ENCODE measurements around the gene CBARP. TPM values are rescaled to one million over a fixed set of nuclear protein-coding genes. Genes with fewer than 3 reads are reported as not detected.

The CBARP gene
- total and polyA plus RNA-seq, 9 of the 15 experiments (the other 6 are each of a cell fraction or from before 2014, with no cell fraction given): 0.03 to 8.9 (median 1.2) TPM; not detected in 1

DNA sequence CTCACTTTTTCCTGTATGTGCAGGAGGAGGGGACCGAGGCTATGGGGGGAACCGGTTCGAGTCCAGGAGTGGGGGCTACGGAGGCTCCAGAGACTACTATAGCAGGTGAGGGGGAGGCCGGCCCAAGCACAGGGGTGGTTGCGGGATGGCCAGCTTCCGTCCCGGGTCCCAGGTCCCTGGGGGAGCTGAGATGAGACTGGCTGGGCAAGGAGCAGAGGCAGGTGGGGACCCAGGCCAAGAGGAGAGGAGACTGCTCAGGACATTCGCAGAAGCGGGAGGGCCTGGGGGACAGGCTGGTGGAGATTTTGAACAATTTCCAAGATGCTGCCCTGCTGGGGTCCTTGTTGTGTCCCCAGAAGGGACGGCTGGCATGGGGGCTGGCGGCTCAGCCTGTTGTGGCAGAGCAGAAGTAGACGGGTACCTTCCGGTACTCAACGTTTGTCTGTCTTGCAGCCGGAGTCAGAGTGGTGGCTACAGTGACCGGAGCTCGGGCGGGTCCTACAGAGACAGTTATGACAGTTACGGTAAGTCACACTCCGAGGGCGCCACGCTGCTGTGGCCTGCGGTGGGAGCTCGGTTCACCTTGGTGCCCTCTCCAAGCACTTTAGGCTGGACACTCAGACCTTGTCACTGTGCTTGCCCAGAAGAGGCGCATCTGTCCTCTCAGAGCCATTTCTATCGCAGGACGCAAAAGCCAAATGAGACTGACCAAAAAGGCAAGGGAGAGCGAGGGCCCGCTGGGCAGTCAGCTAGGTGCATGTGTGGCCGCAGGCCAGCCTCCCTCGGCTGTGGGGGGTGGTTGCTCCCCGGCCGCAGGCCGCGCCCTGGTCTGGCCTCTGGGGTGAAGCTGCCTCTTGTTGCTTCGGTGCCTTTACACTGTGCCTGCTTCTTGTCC is 34.0 kb upstream of the CBARP start (continued):
- TF ChIP-seq, protein P1, sequence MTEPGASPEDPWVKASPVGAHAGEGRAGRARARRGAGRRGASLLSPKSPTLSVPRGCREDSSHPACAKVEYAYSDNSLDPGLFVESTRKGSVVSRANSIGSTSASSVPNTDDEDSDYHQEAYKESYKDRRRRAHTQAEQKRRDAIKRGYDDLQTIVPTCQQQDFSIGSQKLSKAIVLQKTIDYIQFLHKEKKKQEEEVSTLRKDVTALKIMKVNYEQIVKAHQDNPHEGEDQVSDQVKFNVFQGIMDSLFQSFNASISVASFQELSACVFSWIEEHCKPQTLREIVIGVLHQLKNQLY (CRISPR knock-in tag; conservative IDR thresholded peaks at IDR 0.05): no peak
- peak; percentile 16; the same call in 1 of the 2 replicates for TF ChIP-seq MTA3 (IDR thresholded peaks at IDR 0.05; ENCODE audit: borderline replicate concordance)
- TF ChIP-seq NR4A1 (CRISPR knock-in tag; IDR thresholded peaks at IDR 0.05): no peak
- peak; percentile 52 for TF ChIP-seq NR4A1 (tag; IDR thresholded peaks at IDR 0.05)
- TF ChIP-seq, protein P2, sequence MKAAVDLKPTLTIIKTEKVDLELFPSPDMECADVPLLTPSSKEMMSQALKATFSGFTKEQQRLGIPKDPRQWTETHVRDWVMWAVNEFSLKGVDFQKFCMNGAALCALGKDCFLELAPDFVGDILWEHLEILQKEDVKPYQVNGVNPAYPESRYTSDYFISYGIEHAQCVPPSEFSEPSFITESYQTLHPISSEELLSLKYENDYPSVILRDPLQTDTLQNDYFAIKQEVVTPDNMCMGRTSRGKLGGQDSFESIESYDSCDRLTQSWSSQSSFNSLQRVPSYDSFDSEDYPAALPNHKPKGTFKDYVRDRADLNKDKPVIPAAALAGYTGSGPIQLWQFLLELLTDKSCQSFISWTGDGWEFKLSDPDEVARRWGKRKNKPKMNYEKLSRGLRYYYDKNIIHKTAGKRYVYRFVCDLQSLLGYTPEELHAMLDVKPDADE (conservative IDR thresholded peaks at IDR 0.05; ENCODE audit: control insufficient read depth, low read depth, low read length): peak; percentile 26; the same call in 1 of the 2 replicates
- TF ChIP-seq CREB1 (IDR thresholded peaks at IDR 0.05): no peak
- no peak for TF ChIP-seq CREB1 (CRISPR knock-in tag; IDR thresholded peaks at IDR 0.05)
- TF ChIP-seq XRCC4 (IDR thresholded peaks at IDR 0.05; ENCODE audit: extremely low read depth, insufficient read depth, insufficient read length): no peak
- TF ChIP-seq CBFB (CRISPR knock-in tag; IDR thresholded peaks at IDR 0.05): no peak
- TF ChIP-seq, protein P3, sequence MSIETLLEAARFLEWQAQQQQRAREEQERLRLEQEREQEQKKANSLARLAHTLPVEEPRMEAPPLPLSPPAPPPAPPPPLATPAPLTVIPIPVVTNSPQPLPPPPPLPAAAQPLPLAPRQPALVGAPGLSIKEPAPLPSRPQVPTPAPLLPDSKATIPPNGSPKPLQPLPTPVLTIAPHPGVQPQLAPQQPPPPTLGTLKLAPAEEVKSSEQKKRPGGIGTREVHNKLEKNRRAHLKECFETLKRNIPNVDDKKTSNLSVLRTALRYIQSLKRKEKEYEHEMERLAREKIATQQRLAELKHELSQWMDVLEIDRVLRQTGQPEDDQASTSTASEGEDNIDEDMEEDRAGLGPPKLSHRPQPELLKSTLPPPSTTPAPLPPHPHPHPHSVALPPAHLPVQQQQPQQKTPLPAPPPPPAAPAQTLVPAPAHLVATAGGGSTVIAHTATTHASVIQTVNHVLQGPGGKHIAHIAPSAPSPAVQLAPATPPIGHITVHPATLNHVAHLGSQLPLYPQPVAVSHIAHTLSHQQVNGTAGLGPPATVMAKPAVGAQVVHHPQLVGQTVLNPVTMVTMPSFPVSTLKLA (conservative IDR thresholded peaks at IDR 0.05): peak; percentile 51 to 56; a peak in 3 of 4 replicates
- TF ChIP-seq TEAD1 (CRISPR knock-in tag; IDR thresholded peaks at IDR 0.05): no peak
- no peak for TF ChIP-seq HDAC1 (IDR thresholded peaks at IDR 0.05)
- no peak for TF ChIP-seq MTA2 (IDR thresholded peaks at IDR 0.05; ENCODE audit: low read depth)

All from K562 (cell line).